ENCODE data around the gene SETD3.

GRCh38 chr14:99517643-99518381, 37.2 kb upstream of the SETD3 start:
- no peak for TF ChIP-seq CTCF (conservative IDR thresholded peaks at IDR 0.05; ENCODE audit: low read depth in 2 of 2)
- TF ChIP-seq ZNF114 (CRISPR knock-in tag; IDR thresholded peaks at IDR 0.05) = no peak
- TF ChIP-seq CREB1 (CRISPR knock-in tag; IDR thresholded peaks at IDR 0.05; ENCODE audit: low read depth) = no peak
- TF ChIP-seq POLR2AphosphoS5 (IDR thresholded peaks at IDR 0.05; ENCODE audit: low read depth) = no peak
- TF ChIP-seq NANOG (IDR thresholded peaks at IDR 0.05; ENCODE audit: borderline replicate concordance) = no peak
